ENCODE results near the gene E4F1. TPM values are rescaled to one million over a fixed set of nuclear protein-coding genes. Genes with fewer than 3 reads are reported as not detected.
"Not testable (repeated sequence)": the region's sequence is repeated elsewhere in the genome, so short reads cannot be mapped to it uniquely, and the experiment has no call there.

Gene E4F1
- total RNA-seq, 8 experiments from 2014 or later, result 15.4 to 32.4 (median 23.1) TPM

DNA sequence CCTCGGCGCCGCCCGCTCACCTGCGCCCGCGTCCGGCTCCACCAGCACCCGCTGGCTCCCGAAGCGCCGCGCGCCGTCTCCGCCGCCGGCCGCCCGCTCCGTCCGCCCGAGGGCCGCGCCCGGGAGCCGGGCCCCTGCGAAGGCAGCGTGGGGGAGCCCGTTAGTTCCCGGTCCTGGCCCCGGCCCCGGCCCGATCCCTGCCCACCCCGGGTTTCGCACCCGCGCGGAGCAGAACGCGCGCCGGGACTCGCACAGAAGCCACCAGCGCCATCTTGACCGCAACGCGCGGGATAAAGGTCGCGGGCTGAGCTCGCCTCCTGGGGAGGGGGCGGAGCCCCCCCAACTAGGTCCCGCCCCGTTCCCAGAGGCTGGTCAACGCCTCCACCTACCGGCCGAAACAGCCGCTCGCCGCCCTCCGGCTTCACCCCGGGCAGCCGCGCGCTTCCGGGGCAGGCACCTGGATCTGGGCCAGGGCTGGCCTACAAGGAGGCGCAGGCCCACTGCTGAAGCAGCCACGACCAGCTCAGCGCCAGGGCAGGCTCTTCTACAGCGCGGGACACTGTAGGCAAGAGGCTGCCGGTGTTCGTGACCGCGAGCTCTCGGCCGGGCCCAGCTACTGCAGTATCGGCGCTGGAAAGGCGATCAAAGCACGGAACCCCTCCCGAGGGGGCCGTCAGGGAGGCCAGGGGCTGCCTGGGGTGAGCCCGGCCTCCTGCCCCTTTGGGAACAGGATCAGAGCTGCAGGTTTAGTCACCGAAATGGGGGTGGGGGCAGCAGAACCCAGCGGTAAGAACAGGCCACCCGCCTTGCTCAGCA lies 28.1 kb downstream of the E4F1 start, which contains the start of gene ECI1:
Gene ECI1 (minus strand): TSS at position 292 of the 816 bp plus-strand sequence. CDS start 21 bp downstream, at position 271.
- H3K4me3 ChIP-seq, result peak within 1 kb of the TSS; percentile 82 to 99 (median 91)

DNA sequence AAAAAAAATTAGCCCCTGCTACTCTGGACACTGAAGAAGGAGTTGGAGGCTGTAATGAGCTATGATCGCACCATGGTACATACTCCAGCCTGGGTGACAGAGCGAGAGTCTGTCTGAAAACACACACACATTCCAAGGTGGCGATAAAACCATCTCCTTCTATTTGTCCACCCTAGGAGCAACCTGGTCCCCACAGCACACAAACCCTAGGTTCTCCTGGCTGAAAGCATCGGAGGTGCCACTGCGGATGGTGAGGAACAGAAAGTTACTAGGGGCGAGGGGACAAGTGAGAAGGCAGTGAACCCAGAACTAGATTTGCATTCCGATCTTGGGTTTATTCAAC lies 29.4 kb downstream of the E4F1 start:
- ATAC-seq (replicated peaks in 6 of 8), result no peak
- H3K27ac ChIP-seq, result peak overlapping the region in 1 of 2 donors; percentile 93
- 85 to 100% (median 98%) methylated on average over 2 to 6 of the region's 7 CpGs; no CpG with 5 or more reads in 1 of the 10 experiments for WGBS, 10 experiments
- no peak overlapping the region for H3K4me3 ChIP-seq
- in situ Hi-C loops (cut with MboI; ENCODE audit: low pct_unique_long_range_greater_than_20kb in 2 of 9, low sequenced_read_pairs in 9 of 9, unreplicated experiment in 9 of 9), result no loop called here
- H3K4me1 ChIP-seq (replicated peaks in 1 of 2), result peaks cover 7 to 12% of the 10 kb centered on the region in 2 donors

More for the DNA sequence above, 28.1 kb downstream of the E4F1 start, which contains the start of gene ECI1:
- in situ Hi-C loops (cut with MboI; ENCODE audit: low pct_unique_long_range_greater_than_20kb in 2 of 9, low sequenced_read_pairs in 9 of 9, unreplicated experiment in 9 of 9), result no loop called here
- Histone ChIP-seq H3K27ac (peak within 1 kb of the TSS; percentile 83 to 93), H3K4me1 (replicated peaks in 1 of 2) (peaks cover 7 to 12% of the 10 kb centered on the region in 2 donors)
- ATAC-seq (replicated peaks in 6 of 8), result peak; percentile 89 to 95 (median 94)
- WGBS, 10 experiments, result 0 to 38% (median 4%) methylated on average over 1 to 13 of the region's 88 CpGs; no CpG with 5 or more reads in 7 of the 10 experiments

DNA sequence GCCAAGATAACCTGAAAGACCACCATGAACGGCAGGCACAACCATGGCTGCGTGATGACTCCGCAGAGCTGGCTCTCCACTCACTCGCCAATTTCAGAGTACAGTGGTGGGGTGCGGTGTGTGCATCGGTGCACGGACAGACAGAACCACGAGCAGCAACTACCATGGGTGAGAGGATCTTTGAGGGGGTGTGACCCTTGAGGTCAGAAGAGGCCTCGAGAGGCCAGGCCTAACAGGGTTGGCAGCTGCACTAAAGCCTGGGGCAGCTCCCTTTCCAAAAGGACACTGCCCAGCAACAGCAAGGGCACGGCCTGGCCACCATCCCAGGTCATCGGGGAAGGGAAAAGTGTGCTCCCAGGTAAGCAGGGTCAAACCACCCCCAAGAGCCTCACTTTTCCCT lies 29.9 kb downstream of the E4F1 start:
- in situ Hi-C loops (cut with MboI; ENCODE audit: low pct_unique_long_range_greater_than_20kb in 2 of 9, low sequenced_read_pairs in 9 of 9, unreplicated experiment in 9 of 9), result no loop called here
- ATAC-seq (replicated peaks in 6 of 8), result no peak
- Histone ChIP-seq H3K4me3 (no peak overlapping the region), H3K27ac (no peak overlapping the region), H3K4me1 (replicated peaks in 1 of 2) (peaks cover 7 to 12% of the 10 kb centered on the region in 2 donors)
- WGBS, 10 experiments, result 40 to 100% (median 90%) methylated on average over 1 to 6 of the region's 11 CpGs; no CpG with 5 or more reads in 4 of the 10 experiments

DNA sequence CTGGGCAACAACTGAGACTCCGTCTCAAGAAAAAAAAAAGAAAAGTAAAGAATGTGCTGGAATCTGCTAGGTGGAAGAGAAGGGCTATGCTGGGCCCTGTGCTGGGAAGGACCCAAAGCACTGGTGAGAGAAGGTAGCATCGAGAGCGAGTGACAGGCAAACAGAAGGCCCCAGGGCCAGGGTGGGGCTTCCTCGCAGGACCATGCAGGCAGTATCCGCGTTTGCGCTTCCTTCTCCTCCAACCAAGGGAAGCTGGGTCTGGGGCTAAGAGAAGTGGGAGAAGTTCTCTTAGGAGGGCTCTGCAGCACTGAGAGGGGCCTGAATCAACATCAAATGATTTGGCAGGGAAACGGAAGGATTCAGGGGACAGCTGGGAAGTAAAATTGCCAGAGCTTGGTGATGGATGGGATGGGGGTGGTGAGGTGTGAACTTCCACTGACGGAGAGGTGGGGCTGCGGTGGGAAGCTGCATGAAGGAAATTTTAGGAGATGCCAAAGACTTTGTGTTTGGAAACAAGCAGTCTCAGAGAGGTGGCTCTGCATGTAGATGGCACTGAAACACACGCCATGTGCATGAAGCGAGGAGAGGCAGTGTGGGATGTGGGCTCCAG lies 33.2 kb downstream of the E4F1 start:
- in situ Hi-C loops (cut with MboI; ENCODE audit: low pct_unique_long_range_greater_than_20kb in 2 of 9, low sequenced_read_pairs in 9 of 9, unreplicated experiment in 9 of 9), result no loop called here
- Histone ChIP-seq H3K4me1 (replicated peaks in 1 of 2) (peaks cover 7% of the 10 kb centered on the region in 2 donors), H3K27ac (no peak overlapping the region), H3K4me3 (no peak overlapping the region)
- no peak for ATAC-seq (replicated peaks in 6 of 8)
- whole genome bisulfite sequencing, 10 experiments, result 71 to 100% (median 91%) methylated on average over 1 to 8 of the region's 12 CpGs; no CpG with 5 or more reads in 2 of the 10 experiments

DNA sequence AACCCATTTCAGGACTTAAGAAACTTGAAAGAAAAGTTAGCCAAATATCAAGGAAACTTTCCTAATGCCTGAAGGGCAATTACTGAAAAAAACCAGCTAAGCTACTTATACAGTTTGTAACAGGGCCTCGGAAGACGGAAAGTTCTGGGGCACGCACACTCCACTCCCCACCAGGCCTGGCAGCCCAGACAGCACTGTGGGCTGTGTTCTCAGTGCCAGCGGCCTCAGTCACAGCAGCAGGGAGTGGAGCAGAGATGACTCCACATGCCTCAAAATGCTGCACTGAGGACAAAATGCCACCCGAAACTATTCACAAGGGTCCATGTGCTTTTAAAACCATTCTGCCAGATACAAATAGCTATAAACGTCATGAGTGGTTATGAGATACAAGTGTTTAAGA lies 34.3 kb downstream of the E4F1 start:
- ATAC-seq (replicated peaks in 6 of 8), result no peak
- Histone ChIP-seq H3K4me1 (replicated peaks in 1 of 2) (no peaks in the 10 kb centered on the region), H3K27ac (no peak overlapping the region), H3K4me3 (no peak overlapping the region)
- 40 to 100% (median 90%) methylated on average over 1 to 6 of the region's 6 CpGs; no CpG with 5 or more reads in 2 of the 10 experiments for WGBS, 10 experiments
- in situ Hi-C loops (cut with MboI; ENCODE audit: low pct_unique_long_range_greater_than_20kb in 2 of 9, low sequenced_read_pairs in 9 of 9, unreplicated experiment in 9 of 9), result no loop called here

DNA sequence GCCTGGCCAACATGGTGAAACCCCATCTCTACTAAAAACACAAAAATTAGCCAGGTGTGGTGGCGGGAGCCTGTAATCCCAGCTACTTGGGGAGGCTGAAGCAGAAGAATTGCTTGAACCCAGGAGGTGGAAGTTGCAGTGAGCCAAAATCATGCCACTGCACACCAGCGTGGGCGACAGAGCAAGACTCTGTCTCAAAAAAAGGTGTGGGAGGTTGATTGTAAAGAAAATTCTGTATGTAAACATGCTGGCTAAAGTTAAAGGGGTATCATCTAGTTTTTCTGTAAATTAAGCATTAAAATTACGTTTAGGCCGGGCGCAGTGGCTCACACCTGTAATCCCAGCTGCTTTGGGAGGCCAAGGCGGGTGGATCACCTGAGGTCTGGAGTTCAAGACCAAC lies 35.1 kb downstream of the E4F1 start:
- in situ Hi-C loops (cut with MboI; ENCODE audit: low pct_unique_long_range_greater_than_20kb in 2 of 9, low sequenced_read_pairs in 9 of 9, unreplicated experiment in 9 of 9); ATAC-seq (replicated peaks in 6 of 8); H3K4me1 ChIP-seq (replicated peaks in 1 of 2); H3K4me3 ChIP-seq; H3K27ac ChIP-seq: not testable (repeated sequence)
- 91 to 100% (median 97%) methylated on average over 2 to 7 of the region's 7 CpGs; no CpG with 5 or more reads in 4 of the 10 experiments for WGBS, 10 experiments

DNA sequence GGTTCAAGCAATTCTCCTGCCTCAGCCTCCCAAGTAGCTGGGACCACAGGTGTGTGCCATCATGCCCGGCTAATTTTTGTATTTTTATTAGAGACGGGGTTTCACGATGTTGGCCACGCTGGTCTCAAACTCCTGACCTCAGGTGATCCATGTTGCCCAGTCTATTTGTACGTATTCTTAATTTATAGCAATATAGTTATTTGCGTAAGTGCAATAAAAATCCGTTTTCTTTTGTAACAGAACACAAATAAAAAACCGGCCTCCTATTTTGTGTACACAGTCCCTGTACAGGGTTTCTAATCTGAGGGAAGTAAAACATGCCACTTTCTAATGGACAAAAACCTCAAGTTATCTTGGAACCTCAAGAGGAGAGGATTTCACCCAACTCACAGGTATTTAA lies 36.9 kb downstream of the E4F1 start:
- no peaks in the 10 kb centered on the region for H3K4me1 ChIP-seq (replicated peaks in 1 of 2)
- no peak overlapping the region for H3K27ac ChIP-seq
- in situ Hi-C loops (cut with MboI; ENCODE audit: low pct_unique_long_range_greater_than_20kb in 2 of 9, low sequenced_read_pairs in 9 of 9, unreplicated experiment in 9 of 9), result no loop called here
- H3K4me3 ChIP-seq, result no peak overlapping the region
- no peak for ATAC-seq (replicated peaks in 6 of 8)
- 89 to 100% (median 97%) methylated on average over 2 to 8 of the region's 8 CpGs; no CpG with 5 or more reads in 2 of the 10 experiments for WGBS, 10 experiments

DNA sequence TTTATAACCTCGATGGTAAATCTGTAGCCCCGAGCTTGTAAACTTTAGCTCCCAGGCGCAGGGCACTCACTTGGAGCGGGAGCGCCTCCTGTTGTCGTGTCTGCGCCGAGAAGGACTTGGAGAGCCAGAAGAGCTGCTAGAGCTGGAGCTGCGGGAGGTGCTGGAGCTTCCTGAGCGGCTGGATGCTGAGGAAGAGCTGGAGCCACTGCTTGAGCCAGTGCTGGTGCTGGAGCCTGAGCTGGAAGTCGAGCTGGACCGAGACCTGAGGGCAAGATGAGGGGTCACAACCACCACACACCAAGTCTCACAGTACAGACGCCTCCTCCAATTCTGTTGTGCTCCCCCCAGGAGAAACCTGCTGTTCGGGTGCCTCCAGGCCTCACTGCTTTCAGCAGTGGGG lies 39.6 kb downstream of the E4F1 start:
- in situ Hi-C loops (cut with MboI; ENCODE audit: low pct_unique_long_range_greater_than_20kb in 2 of 9, low sequenced_read_pairs in 9 of 9, unreplicated experiment in 9 of 9); H3K4me3 ChIP-seq; ATAC-seq (replicated peaks in 6 of 8); H3K4me1 ChIP-seq (replicated peaks in 1 of 2); H3K27ac ChIP-seq: not testable (repeated sequence)
- 20 to 100% (median 94%) methylated on average over 1 to 8 of the region's 14 CpGs; no CpG with 5 or more reads in 3 of the 10 experiments for WGBS, 10 experiments

DNA sequence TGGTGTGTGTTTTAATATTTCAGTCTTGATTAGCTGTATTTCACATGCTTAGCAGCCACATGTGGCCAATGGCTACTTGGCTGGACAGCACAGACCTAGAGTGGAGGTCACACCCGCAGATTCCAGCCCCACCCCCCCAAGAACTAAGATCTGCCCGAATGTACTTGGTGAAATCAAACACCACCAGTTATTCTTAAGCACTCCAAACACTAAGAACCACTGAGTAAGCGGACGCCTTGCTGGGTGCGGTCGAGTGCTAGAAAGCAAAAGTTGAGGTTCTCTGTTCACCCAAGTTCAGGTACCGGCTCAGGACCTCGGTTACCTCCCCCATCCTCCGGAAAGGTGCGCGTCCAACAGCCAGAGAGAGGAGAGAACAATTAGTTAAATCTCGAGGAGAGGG lies 43.5 kb downstream of the E4F1 start:
- in situ Hi-C loops (cut with MboI; ENCODE audit: low pct_unique_long_range_greater_than_20kb in 2 of 9, low sequenced_read_pairs in 9 of 9, unreplicated experiment in 9 of 9); H3K27ac ChIP-seq: not testable (repeated sequence)
- H3K4me1 ChIP-seq (replicated peaks in 1 of 2), result peaks cover 18 to 19% of the 10 kb centered on the region in 2 donors
- ATAC-seq (replicated peaks in 6 of 8), result peak in 2 of 8 experiments; percentile 4 to 5
- WGBS, 10 experiments, result 0% methylated on average over 1 to 3 of the region's 12 CpGs; no CpG with 5 or more reads in 7 of the 10 experiments
- H3K4me3 ChIP-seq, result peak overlapping the region; percentile 73 to 90 (median 87)

DNA sequence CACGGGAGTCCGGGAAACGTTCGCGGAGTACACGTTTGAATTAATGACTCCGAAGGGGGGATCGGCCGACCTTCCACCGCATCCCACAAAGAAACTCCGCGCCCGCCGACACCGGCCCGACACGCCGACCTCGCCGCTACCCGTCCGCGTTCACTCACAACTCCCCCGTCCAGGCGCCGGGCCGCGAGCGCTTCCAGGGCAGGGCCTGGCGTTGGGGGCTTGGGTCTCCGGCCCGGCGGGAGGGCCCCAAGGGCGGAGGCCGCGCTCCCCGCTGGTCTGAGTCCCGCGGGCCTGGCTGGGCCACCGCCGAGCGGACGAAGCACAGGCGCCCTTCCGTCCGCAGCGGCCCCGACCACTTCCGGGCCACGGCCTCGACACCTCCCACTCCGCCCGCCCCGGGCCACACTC lies 44.1 kb downstream of the E4F1 start:
- ATAC-seq (replicated peaks in 6 of 8), result peak; percentile 41 to 65 (median 48)
- WGBS, 10 experiments, result 0% methylated on average over 4 of the region's 54 CpGs; no CpG with 5 or more reads in 9 of the 10 experiments
- peaks cover 18 to 19% of the 10 kb centered on the region in 2 donors for H3K4me1 ChIP-seq (replicated peaks in 1 of 2)
- in situ Hi-C loops (cut with MboI; ENCODE audit: low pct_unique_long_range_greater_than_20kb in 2 of 9, low sequenced_read_pairs in 9 of 9, unreplicated experiment in 9 of 9), result not testable (repeated sequence)
- H3K4me3 ChIP-seq, result peak overlapping the region; percentile 73 to 90 (median 87)
- H3K27ac ChIP-seq, result peak overlapping the region; percentile 94 to 97

DNA sequence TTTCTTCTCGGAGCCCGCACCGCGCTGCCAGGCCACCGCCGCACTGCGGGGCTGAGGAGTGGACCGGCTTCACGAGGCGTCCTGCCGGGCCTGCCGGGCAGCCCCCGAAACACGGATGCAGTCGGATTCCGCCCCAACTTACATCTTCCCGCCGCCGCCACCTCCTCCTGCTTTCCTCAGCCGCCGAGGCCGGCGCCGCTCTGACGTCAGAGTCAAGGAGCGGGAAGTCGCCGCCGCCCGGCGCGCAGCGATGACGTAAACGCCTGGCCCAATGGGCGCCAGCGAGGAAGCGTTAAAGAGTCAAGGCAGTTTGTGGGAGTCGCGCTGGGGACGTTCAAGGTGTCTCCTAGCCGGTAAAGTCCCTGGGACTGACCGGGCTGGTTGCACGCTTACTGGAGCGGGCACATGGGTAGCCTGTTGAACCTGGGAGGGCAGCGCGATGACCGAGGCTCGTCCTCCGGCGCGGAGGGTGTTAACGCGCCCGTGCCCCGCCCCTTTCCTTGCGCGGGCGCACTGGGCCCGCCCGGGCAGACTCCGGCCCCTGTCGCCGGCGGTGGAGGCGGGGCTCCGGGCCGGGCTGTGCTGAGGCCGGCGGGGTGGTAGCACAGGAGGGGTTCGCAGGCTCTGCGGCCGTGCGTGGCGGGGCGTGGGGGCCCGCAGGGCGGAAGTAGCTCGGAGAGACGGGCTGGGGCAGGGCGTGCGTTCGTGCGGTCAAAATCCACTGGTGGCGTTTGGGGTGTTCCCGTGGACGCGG lies 44.7 kb downstream of the E4F1 start, which contains the start of gene RNPS1:
Gene RNPS1 (minus strand): TSS at position 214 of the 754 bp plus-strand sequence. CDS start 3,483 bp downstream, outside the sequence.
- peaks cover 18 to 19% of the 10 kb centered on the region in 2 donors for H3K4me1 ChIP-seq (replicated peaks in 1 of 2)
- H3K27ac ChIP-seq, result peak within 1 kb of the TSS; percentile 94 to 97
- peak within 1 kb of the TSS; percentile 73 to 90 (median 87) for H3K4me3 ChIP-seq
- 0 to 2% (median 0%) methylated on average over 8 to 24 of the region's 88 CpGs; no CpG with 5 or more reads in 7 of the 10 experiments for WGBS, 10 experiments
- in situ Hi-C loops (cut with MboI; ENCODE audit: low pct_unique_long_range_greater_than_20kb in 2 of 9, low sequenced_read_pairs in 9 of 9, unreplicated experiment in 9 of 9), result no loop called here
- peak; percentile 70 to 92 (median 90) for ATAC-seq (replicated peaks in 6 of 8)

DNA sequence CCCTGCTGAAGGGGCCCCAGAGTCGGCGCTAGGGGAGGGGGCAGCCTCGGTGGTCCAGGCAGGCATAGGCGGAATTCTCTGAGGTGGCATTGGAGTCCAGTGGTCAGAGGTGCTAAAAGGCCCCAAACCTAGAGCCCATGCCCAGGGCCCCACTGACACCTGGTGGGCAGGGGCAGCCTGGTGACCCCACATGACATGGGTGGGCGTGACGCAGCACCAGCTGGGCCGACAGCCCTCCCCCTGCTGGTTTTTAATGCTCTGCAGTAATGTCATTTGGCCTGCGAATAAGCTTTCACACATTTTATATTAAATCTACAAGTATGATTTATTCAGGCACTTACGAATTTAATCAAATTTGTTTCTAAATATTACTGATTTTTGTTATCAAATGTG lies 46.7 kb downstream of the E4F1 start:
- 33 to 100% (median 83%) methylated on average over 1 to 5 of the region's 9 CpGs; no CpG with 5 or more reads in 3 of the 10 experiments for WGBS, 10 experiments
- in situ Hi-C loops (cut with MboI; ENCODE audit: low pct_unique_long_range_greater_than_20kb in 2 of 9, low sequenced_read_pairs in 9 of 9, unreplicated experiment in 9 of 9), result no loop called here
- Histone ChIP-seq H3K4me1 (replicated peaks in 1 of 2) (peaks cover 18 to 19% of the 10 kb centered on the region in 2 donors), H3K27ac (no peak overlapping the region), H3K4me3 (peak overlapping the region in 1 of 5 donors; percentile 87)
- no peak for ATAC-seq (replicated peaks in 6 of 8)

All from motor neuron (in vitro differentiated cells).